HG03439 (cell line): ENCODE measurements around the gene ANKRD42.

Source experiments
- ATAC-seq: cut with Tn5 transposase; IDR thresholded peaks from one replicate; pipeline ENCODE4 v1.9.1; 2021; ENCODE audit warnings: mild to moderate bottlenecking, moderate library complexity; ENCODE audit not compliant: unreplicated experiment

The ANKRD42 gene

DNA sequence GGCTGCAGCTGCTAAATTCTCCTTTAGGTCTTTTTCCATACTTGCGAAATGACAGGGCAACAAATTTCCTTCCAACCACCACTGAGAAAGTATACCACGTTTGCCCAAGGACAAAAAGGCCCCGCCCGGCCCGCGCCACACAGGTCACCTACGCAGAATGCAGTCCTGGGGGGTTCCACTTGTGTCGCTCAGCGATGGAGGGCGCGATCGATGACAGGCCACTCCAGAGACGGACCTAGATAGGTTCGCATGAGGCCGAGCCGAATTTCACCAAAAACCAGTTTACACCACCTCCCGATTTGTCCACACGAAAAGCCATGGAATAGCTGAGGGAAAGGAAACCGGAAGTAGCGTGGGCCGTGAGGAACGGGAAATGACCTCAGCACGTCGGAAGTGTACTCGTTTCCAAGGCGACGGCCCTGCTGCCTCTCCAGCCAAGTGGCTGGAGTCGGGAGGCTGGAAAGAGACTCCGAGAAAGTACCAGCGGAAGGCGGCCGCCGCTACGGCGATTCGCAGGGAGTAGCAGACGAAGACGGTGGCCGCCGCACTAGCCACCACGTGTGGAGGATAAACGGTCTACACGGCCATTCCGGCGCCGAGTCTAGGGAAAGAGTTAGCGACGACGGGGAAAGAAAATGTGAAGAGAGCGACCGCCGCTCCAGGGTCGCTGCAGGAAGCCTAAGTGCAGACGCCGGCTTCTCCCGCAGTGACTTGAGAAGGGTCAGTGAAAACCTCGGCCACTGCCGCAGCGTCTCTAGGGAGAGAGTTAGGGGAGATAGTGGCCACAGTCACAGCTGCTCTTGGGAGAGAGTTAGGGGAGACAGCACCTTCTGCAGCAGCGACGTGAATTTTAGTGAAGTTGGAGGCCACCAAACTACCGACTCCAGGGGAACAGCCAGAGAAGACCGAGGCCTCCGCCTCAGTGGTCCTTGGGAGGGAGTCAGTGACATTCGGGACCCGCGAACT lies at the start of gene ANKRD42:
Gene ANKRD42 (plus strand): TSS at position 398 of the 966 bp plus-strand sequence. CDS start 959 bp downstream, outside the sequence.
- ATAC-seq, result peak; percentile 93

DNA sequence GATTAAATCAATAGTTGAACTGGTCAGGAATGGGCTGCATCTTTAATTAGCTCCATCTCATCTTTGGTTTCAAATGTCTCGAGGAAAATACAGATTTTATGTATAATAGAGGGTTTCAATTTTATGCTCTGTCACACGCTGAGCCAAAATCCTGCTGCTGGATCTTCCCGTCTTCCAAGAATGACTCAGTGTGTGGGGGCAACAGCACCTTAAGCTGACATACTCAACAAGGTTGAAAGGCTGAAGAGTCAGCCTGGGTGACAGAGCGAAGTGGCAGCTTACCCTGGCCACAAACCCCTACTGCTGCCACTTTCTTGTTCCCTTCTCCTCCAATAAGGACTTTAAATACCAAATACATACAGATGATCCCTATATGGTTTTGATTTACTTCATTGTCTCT lies 45.6 kb upstream of the ANKRD42 start:
- ATAC-seq, result no peak

DNA sequence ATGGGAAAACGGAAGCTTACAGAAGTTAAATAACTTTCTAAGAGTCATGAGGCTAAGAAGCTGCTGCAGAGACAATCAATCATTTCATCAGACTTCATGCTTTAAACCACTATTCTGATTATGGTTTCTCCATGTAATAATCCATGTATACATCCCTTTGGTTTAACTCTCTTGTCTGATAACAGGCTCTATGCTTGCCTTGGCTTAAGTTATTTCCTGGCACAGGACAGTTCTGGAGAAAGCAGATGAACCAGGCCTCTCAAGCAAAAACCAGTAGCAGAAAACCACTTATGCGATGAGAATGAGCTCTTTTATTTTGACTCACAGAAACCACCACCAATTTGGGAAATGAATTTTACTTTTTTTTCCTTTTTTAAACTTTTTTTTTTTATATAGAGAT lies 43.1 kb upstream of the ANKRD42 start:
- no peak for ATAC-seq

DNA sequence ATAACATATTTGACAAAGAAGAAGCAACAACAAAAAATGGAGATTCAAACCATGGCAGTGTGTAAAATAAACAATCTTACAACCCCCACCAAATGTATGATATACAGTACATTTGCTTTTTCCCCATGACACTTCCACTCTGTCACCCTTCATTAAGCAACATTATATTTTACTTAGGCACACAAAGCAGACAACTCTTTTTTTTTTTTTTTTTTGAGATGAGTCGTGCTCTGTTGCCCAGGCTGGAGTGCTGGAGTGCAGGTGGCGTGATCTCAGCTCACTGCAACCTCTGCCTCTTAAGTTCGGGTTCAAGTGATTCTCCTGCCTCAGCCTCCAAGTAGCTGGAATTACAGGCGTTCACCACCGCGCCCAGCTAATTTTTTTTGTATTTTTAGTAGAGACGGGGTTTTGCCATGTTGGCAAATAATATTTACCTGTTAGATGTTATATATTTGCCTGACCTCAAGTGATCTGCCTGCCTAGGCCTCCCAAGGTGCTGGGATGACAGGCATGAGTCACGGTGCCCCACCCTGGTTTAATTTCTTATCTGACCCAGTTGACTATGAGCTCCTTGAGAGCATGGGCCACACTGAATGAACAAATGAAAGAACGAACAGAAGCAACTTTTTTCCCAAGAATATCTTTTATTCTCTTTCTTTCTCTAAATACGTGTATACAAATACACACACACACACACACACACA lies 42.1 kb upstream of the ANKRD42 start:
- ATAC-seq, result no peak

DNA sequence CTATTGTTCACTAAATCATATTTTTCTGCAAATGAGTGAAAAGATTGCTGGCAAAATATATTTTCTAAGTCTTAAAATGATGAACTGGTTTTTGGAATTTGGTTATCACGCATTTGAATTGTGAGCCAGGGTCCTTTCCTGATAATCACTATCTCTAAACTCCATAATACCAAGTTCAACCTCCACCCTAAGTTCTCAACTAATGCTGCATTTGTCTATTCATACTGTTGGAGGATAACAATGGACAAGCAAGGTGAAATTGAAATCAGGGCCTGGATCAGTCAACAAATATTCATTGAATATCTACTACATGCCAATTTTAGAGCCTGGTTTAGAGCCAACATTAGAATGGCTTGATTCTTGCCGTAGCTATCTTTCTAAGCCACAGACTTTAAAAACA lies 41.2 kb upstream of the ANKRD42 start:
- ATAC-seq, result no peak

DNA sequence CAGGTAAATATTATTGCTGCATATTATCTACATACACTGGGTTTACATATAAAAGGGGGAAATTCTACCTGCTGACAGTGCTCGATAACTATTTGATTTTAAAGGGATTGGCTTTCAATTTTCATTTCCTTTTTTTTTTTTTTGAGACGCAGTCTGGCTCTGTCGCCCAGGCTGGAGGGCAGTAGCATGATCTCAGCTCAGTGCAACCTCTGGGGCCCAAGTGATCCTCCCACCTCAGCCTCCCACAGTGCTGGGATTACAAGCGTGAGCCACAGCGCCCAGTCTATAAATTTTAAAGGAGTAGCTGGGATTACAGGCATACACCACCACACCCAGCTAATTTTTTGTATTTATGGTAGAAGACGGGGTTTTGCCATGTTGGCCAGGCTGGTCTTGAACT lies 39.7 kb upstream of the ANKRD42 start:
- no peak for ATAC-seq

DNA sequence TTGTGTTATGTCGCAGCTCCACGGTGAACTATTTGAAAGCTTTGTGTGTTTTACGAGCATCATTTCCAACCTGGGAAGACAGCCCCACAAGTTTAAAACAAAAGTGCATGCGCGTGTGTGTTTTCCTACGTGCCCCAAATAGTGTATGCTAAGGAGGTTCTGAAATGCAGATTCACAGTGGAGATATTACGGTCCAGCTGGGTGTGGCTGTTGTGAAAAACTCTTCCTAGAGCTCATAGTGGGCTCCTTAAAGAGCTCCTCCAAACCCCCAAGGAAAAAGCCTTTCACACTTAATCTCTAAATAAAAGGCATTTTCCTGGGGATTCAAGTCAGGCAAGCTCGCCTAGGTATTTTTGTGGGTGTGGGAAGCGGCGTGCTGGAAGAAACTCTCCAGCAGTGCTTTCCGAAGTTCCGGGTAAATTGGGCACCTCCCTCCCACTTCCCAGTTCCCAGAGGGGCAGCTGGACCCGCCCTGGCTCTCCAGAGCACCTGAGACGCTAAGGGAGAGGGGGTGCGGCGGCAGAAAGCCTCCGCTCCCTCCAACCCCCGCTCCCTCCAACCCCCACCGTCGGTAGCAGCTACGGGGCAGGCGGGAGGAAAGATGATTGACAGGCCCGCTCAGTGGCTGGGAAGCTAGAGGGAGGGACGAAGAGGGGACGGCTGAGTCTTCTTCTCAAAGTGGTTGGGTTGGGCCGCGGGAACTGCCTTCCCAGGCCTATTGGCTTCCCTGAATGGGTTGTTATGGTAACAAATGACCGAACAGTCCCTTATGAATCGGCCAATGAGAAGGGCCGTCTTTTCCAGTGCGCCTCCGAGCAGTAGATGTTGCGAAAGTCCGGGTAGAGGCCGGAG lies 37.1 kb upstream of the ANKRD42 start:
- peak; percentile 95 for ATAC-seq

DNA sequence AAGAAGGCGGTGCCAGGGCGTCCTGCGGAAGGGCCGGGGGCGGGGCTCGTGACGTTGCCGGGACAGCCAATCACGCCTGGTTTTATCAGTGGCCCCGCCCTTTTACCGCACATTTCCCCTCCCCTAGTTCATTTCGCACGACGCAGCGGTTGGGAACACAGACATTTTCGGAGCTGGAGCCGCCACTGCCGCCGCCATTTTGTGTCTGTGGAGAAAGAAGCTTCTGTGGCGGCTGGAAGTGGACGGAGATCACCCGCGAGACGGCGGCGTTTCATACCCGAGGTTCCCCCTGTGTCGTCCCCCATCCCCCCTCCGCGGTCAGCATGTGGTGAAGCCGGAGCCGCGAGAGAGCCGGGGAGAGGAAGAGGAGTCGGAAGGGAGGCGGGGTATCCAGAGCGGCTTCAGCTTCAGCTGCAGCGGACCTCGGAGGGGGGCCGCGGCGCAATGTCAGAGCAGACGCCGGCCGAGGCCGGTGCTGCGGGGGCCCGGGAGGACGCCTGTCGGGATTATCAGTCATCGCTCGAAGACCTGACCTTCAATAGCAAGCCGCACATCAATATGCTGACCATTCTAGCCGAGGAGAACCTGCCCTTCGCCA lies 36.4 kb upstream of the ANKRD42 start, which contains the start of gene PCF11:
Gene PCF11 (plus strand): TSS at position 136 of the 598 bp plus-strand sequence. CDS start 309 bp downstream, at position 445.
- peak; percentile 11 for ATAC-seq

DNA sequence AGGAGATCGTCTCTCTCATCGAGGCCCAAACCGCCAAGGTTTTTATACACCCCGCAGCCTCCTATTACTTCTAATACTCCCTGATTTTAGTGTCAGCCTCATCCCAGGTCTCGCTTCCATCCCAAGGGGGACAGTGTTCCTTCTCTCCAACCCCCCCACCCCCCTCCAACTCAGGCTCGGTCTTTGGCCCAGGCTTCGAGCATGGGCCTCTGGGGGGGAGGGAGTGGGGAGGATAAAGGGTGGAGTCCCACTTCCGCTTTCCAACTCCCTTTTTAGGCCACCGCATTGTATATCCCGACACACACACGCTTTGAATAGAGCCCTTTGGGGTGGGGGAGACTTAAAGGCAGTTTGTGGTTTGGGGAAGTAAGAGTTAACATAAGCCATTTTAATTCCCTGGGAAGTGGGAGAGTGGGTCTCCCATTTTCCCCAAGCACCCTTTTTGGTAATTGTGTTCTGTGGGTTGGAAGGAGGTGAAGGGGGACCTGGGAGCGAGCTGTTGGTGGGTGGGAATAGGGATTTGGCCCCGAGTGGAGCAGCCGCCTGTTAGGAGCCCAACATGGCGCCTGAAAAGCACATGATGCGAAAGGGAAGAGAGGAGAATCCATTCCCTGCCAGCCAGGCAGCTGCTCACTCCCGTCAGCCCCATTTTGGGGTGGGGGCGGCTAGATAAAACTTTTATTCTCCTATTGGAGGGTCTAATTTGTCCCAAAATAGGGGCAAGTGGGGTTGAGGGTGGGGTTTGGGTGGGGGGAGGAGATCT lies 35.7 kb upstream of the ANKRD42 start:
- ATAC-seq, result no peak

DNA sequence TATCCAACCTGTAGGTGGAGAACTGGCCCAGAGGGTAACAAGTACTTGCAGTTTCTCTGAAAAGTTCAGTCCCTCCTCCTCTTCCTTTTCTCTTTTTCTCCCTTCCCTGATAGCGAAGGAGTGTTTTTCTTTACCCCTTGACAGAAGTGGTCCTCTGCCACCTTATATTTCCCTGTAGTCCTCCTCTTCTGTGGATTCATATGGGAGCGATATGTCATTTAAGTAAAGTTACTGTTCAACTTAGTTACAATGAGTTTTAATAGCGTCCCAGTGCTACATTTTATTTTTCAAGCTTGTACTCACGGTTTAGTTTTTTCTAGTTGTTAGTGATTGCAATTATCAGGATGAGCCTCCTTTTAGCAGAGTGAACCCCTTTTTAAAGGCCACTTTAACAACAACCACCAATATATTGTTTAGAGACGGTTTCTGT lies 35.1 kb upstream of the ANKRD42 start:
- ATAC-seq, result no peak

DNA sequence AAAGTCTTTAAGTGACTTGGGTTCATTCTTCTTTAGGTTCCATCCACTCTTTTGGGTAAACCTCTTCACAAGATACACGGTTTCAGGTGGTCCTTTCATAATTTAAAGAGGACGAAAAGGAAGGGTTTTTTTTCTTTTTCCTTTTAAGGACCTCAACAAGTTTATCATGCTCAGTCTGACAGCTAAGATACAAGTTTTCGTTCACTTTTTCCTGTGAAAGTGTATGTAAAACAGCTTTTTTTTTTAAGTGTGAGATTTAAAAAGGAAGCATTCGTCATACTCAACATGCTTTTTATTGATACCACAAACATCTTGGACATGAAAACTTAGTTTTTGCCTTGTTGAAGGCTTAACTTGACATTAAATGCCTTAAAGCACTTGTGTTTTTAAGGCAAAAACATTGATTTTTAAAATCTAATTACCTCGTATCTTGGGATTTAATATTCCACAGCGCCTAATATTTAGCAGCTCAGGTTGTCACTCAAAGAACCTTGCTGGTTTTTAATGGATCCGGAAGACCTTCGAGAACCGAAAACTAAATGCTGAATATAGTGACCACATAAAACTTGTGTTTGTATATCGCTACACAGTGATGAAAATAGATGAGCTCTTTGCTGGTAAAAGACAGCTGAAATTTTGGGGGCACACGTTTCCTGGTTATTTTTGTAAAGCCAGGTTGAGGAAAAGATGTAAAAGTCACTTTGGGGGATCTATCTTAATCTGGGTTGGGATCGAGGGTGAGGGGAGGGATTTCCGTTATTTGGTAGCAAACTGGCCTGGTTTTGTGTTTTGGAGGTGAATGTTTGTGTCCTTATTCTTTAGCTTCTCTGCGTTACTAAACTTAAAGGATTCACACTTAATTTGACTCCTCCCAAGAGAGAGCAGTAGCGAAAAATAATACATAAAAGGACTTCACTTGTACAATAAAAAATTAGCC lies 34.3 kb upstream of the ANKRD42 start:
- ATAC-seq, result no peak

DNA sequence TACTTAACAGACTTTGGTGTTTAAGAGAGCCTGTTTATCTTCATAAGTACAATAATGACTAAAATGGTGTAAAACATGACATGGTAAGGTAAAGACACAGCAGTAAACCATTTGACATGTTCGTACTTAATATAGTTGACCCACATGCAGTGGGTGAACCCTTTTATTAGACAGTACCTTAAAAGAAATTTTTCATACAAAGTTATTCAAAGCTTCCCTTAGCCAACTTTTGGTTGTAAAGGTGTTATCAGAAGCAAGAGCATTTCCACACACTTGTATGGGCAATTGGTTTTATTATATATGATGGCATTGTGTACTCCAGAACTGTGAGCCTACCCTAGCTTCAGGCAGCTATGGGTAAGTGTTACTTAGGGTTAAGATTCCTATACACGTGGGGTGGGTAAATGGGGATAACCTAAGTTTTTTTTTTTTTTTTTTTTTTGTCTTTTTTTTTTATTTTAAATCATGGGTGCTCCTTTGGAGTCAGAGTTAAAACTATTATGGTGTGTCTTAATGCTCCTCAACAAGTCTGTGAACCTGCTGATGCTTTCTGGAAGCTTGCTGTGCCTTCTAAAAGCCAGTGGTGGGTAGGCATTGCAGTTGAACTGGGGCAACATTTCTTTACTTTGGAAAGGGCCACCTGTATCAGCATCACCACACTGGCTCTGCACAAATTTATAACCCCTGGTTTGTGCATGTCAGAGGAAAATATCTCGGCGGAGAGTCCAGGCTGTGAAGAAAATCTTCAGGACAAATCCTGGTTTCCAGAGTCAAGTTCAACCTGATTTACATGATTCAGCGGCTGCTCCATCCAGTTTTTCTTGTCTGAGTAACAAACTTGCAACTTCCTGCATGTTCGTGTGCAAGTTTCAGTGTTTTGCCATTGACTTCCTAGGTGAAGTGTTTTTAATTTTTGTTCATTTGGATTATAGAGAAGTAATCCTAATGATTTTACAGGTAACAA lies 33.3 kb upstream of the ANKRD42 start:
- no peak for ATAC-seq

DNA sequence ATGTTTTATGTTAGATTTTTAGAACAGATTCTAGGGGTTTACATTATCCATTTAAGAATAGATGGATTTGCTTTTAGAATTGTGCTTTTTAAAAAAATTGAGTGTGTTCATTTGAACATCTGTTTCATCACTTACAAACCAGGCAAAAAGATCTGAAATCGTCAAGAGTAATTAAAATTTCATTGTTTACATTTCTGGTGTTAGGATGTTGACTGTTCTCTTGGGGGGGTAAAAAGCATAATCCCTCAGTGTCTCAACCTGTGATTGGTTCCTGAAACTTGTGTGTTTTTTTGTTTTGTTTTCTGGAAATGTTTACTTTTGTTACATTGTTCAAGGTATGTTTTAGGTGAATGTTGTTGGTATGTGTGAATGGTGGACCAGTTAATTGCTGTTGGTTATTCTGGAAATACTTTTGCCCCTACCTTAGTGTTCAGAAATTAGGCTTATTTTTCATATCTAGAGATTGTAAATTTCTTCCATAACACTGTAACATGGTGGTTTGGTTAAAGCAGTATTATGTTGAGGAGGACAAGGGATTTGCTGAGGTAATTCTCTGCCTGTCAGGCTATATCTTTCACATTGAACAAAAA lies 31.8 kb upstream of the ANKRD42 start:
- ATAC-seq, result no peak

DNA sequence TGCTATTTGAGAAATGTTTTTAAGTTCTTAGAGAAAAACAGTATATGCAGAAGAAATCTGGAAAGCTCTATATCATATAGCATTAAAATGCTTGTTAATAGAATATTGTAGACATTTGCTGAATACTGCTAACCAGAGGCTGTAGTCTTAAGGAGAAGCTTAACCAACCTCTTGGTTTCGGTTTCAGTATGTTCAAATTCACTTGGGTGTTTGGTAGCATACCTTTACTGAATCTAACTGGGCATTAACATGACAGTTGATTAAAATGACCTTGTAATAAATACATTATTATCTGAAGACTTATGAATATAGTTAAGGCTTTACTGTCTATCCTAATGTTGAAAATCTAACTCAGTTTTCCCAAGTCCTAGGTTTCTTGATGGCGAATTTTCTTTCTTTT lies 31.1 kb upstream of the ANKRD42 start:
- ATAC-seq, result peak; percentile 38

DNA sequence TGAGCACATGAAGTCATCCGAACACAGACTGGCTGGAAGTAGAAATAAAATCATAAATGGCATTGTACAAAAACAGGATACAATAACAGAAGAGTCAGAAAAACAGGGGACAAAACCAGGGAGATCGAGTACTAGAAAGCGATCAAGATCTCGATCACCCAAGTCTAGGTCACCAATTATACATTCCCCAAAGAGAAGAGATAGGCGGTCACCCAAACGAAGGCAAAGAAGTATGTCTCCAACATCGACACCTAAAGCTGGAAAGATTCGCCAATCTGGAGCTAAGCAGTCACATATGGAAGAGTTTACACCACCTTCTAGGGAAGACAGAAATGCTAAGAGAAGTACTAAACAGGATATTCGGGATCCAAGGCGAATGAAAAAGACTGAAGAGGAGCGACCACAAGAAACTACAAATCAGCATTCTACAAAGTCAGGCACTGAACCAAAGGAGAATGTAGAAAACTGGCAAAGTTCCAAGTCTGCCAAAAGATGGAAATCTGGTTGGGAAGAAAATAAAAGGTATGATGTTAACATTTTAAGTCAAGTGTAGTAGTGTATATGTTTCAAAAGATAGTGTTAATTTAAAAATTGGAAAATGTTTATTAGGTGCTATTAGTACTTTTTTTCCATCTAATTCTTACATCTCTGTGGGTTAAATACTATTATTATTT lies 27.2 kb upstream of the ANKRD42 start:
- ATAC-seq, result no peak

DNA sequence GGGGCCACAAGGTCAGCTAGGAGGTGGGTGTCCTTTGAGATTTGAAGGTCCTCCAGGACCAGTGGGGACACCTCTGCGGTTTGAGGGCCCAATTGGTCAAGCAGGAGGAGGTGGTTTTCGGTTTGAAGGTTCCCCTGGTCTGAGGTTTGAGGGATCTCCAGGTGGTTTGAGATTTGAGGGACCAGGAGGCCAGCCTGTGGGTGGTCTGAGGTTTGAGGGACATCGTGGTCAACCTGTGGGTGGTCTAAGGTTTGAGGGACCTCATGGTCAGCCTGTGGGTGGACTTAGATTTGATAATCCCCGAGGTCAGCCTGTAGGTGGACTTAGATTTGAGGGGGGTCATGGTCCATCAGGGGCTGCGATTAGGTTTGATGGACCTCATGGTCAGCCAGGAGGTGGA lies 24.8 kb upstream of the ANKRD42 start:
- ATAC-seq, result no peak

DNA sequence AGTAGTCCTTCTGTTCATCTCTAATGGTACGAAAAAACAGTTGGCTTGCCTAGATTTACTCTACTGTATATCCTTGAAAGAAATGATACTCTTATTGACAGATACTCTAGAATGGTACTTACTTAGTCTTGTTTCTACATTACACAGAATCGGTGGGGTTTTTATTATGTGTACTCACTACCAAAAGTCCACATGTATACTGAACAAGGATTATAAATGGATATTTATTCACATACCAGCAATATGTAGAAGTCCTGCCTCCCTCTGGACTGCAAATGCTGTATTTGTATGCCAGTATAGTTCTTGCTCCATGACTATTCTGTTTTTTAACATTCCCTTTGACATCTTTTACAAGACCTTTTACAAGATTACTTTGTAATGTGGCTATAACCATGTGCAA lies 22.6 kb upstream of the ANKRD42 start:
- ATAC-seq, result no peak
